Central memory CD8-positive, alpha-beta T cell (primary cell): ENCODE results near the gene ENTR1.

ENCODE experiments used
- ATAC-seq: fragments of 150-1000 bp; cut with Tn5 transposase; replicated peaks from 2 replicates; pipeline ENCODE4 v1.10.0; 2022; ENCODE audit warnings: mild to moderate bottlenecking, moderate FRiP score, moderate number of reproducible peaks; ENCODE audit not compliant: poor library complexity, severe bottlenecking; ENCODE audit errors: extremely low read depth
- DNase-seq, 2 donors: peaks; one replicate each; pipeline ENCODE4 v3.0.0; 2021; ENCODE audit warnings: low spot score in 2 of 2
- H3K27ac Mint-ChIP-seq: one replicate; pipeline ENCODE4 v1.8.0; 2022; ENCODE audit warnings: low read depth, mild to moderate bottlenecking, moderate library complexity, mixed read lengths
- H3K27me3 Mint-ChIP-seq: one replicate; pipeline ENCODE4 v1.8.0; 2022; ENCODE audit warnings: mixed read lengths
- H3K36me3 Mint-ChIP-seq: one replicate; pipeline ENCODE4 v1.8.0; 2022; ENCODE audit warnings: mild to moderate bottlenecking, moderate library complexity, mixed read lengths; ENCODE audit not compliant: insufficient read depth
- H3K4me1 Mint-ChIP-seq: one replicate; pipeline ENCODE4 v1.8.0; 2022; ENCODE audit warnings: mixed read lengths
- H3K4me3 Mint-ChIP-seq: one replicate; pipeline ENCODE4 v1.8.0; 2022; ENCODE audit warnings: mild to moderate bottlenecking, moderate library complexity, mixed read lengths
- H3K9me3 Mint-ChIP-seq: one replicate; pipeline ENCODE4 v1.8.0; 2022; ENCODE audit warnings: mixed read lengths

Gene ENTR1, protein sequence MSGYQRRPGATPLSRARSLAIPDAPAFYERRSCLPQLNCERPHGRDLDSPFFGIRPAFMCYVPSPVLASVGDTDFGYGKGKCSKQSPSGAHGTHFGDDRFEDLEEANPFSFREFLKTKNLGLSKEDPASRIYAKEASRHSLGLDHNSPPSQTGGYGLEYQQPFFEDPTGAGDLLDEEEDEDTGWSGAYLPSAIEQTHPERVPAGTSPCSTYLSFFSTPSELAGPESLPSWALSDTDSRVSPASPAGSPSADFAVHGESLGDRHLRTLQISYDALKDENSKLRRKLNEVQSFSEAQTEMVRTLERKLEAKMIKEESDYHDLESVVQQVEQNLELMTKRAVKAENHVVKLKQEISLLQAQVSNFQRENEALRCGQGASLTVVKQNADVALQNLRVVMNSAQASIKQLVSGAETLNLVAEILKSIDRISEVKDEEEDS

DNA sequence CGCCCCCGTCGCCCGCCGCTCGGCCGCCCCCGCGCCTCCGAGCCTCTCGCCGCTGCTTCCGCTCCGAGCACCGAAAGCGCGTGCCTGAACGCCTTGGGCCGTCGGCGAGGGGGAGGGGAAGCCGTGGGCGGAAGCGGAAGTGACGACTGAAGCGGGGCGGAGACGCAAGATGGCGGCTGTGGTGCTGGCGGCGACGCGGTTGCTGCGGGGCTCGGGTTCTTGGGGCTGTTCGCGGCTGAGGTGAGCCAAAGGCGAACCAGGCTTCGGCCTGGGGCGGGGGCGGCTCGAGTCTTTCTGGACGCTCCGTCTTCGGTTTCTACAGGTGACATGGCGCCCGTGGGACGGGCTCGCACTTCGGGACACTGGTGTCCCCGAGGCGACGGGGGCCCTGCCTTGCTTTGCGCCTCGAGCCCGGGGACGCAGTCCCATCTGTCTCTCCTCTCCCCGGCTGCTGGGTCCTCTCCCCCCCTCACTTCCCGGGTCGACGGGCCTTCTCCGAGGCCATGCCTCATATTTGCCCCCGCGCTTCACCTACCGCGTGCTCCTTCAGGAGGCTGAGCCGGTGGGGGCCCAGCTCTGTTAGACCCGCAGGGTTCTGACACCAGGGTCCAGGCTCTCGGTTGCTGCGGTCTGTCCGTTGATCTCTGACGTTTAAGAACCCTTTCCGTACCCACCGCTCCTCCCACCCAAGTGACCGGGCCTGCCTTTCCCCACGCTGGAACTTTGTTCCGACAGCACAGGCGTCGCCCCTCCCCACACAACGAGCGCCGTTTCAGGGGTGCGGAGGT lies at the start of gene ENTR1, which contains the start of gene PMPCA:
Gene ENTR1, minus strand, starts transcription at position 115 of the 788 bp plus-strand sequence. CDS start 217 bp downstream, outside the sequence.
Gene PMPCA, plus strand, starts transcription at position 159 of the 788 bp plus-strand sequence. Its CDS starts 11 bp downstream, at position 170.
- H3K9me3 Mint-ChIP-seq, result no peaks in the 10 kb centered on the region
- peak within 1 kb of the TSS; percentile 92 for H3K27ac Mint-ChIP-seq
- peaks cover 25% of the 10 kb centered on the region for H3K4me1 Mint-ChIP-seq
- H3K36me3 Mint-ChIP-seq, result peaks cover 37% of the 10 kb centered on the region
- ATAC-seq (peak; percentile 88), DNase-seq (peak; percentile 90 to 93)
- peak within 1 kb of the TSS; percentile 83 for H3K4me3 Mint-ChIP-seq
- no peaks in the 10 kb centered on the region for H3K27me3 Mint-ChIP-seq

- H3K4me3 Mint-ChIP-seq, result no peak overlapping the region
- no peak for DNase-seq
- H3K27ac Mint-ChIP-seq, result no peak overlapping the region
- H3K9me3 Mint-ChIP-seq, result no peaks in the 10 kb centered on the region
- no peaks in the 10 kb centered on the region for H3K4me1 Mint-ChIP-seq
- H3K36me3 Mint-ChIP-seq, result peaks cover 77% of the 10 kb centered on the region
- no peak for ATAC-seq
- no peaks in the 10 kb centered on the region for H3K27me3 Mint-ChIP-seq
Observed at GRCh38 chr9:136459425-136459824, 49.0 kb upstream of the ENTR1 start.

DNA sequence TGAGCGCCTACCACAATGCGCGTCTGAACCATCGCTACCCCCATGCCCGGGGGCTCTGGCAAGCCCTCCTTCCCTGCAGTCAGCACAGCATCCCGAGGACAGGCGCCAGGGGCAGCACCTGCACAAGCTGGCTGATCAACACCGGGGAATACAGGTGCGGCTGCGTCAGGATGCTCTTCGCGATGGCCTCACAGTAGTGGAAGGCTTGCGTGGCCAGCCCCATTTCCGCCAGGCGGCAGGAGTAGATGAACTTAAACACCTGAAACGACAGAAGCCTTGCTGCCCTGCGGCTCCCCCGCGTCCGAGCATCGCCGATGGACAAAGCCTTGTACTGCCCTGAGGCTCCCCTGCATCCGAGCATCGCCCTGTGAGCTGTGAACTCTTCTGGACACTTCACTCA lies 46.9 kb upstream of the ENTR1 start:
- Mint-ChIP-seq H3K27ac (no peak overlapping the region), H3K4me3 (no peak overlapping the region), H3K36me3 (peaks cover 78% of the 10 kb centered on the region), H3K4me1 (no peaks in the 10 kb centered on the region), H3K9me3 (no peaks in the 10 kb centered on the region), H3K27me3 (no peaks in the 10 kb centered on the region)
- ATAC-seq, result no peak
- no peak for DNase-seq

DNA sequence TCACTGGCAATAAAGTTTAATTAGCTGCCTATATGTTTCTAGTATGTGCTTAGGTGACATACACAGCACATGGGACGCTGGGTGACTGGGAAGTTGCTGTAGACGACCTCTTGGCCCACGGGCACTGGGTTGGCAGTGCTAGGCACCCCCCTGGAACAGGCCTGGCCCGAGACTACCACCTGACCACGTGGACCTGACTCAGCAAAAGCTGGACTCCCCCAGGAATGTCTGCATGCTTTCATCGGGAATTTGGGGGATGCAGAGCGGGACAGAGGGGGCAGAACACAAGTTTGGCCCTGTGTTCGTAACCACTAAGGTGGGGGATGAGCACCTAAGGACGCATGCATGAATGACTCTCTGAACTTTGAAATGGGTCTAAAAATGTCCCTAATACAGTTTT lies 45.8 kb upstream of the ENTR1 start:
- Mint-ChIP-seq H3K4me1 (no peaks in the 10 kb centered on the region), H3K4me3 (no peak overlapping the region), H3K27me3 (no peaks in the 10 kb centered on the region), H3K9me3 (no peaks in the 10 kb centered on the region), H3K36me3 (peaks cover 77% of the 10 kb centered on the region), H3K27ac (no peak overlapping the region)
- DNase-seq (no peak), ATAC-seq (no peak)

DNA sequence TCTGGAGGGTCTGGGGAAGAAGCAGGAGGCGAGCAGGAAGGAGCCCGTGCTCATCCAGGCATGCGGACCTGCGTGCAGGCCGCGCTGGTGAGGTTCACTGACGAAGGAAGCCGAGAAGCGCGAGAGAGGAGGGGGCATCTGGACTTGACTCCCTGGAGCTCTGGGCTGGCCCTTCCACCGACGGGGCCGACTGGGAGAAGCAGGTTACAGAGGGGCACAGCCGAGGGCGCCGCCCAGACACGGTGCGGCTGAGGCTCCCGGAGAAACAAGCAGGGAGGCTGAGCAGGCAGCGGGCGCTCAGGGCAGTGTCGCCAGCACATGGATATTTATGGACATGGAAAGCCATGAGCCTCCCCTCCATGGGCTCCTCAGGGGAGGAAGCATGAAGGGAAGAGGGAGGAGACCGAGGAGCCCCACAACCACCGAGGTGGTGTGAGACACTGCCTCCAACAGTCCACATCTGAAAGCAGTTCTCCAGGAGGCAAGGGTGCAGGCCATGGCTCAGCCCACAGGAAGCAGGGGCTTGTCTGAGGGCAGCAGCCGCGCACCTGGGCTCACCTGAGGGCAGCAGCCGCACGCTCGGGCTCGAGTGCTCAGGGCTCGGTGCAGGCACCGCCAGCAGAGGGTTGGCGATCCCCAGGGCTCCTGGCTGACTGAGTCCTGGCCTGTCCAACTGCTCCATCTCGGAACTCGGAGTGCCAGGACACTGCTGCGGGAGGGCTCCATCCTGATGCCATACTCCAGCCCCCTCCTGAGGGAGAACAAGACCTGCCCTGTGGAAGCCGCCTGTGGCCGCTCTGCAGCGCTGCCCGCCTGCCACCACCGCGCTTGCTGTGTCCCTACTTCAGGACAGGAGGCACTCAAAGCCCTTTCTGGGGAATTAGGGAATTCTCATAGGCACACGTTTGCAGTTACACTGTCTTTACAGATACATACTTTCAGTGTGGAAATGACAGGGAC lies 44.9 kb upstream of the ENTR1 start:
- Mint-ChIP-seq H3K9me3 (no peaks in the 10 kb centered on the region), H3K36me3 (peaks cover 75% of the 10 kb centered on the region), H3K27me3 (no peaks in the 10 kb centered on the region), H3K4me3 (no peak overlapping the region), H3K27ac (no peak overlapping the region), H3K4me1 (no peaks in the 10 kb centered on the region)
- no peak for DNase-seq
- ATAC-seq, result no peak

- no peak overlapping the region for H3K4me3 Mint-ChIP-seq
- H3K27ac Mint-ChIP-seq, result no peak overlapping the region
- no peak for DNase-seq
- no peaks in the 10 kb centered on the region for H3K27me3 Mint-ChIP-seq
- H3K36me3 Mint-ChIP-seq, result peaks cover 73% of the 10 kb centered on the region
- no peaks in the 10 kb centered on the region for H3K9me3 Mint-ChIP-seq
- no peaks in the 10 kb centered on the region for H3K4me1 Mint-ChIP-seq
- ATAC-seq, result no peak
Observed at GRCh38 chr9:136454026-136454796, 43.8 kb upstream of the ENTR1 start.

- DNase-seq, result no peak
- Mint-ChIP-seq H3K27ac (no peak overlapping the region), H3K36me3 (peaks cover 68% of the 10 kb centered on the region), H3K4me1 (no peaks in the 10 kb centered on the region), H3K27me3 (no peaks in the 10 kb centered on the region), H3K4me3 (no peak overlapping the region), H3K9me3 (no peaks in the 10 kb centered on the region)
- ATAC-seq, result no peak
Observed at GRCh38 chr9:136453326-136453725, 42.9 kb upstream of the ENTR1 start.

DNA sequence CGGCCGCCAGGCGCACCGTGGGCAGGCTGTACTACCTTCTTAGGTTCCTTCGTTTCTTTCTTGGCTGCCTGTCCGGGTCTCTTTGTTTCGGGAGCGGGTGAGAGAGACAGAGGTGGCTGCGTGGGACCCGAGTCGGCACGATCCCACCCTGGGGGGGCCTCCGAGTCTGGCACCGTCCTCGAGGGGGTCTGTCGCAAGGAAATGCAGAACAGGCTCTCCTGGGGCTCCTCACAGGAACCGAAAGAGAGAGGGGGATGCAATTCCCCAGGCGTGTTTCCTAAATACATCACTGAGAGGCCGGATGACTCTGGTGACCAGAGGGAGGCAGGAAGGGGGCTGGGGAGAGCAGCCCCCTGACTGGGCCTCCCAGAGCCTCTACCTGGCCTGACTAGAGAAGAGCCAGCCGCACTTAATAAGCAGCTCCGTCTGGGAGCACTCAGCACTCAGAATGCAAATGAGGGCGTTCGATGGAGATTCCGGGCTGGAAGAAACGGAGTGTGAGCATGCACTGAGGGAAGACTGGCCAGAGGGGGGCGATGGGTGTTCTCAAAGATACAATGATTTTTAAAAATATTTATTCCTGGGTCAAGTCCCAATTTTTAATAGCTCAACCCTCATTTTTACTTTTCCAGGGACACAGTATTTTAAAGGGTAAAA lies 40.9 kb upstream of the ENTR1 start:
- no peaks in the 10 kb centered on the region for H3K9me3 Mint-ChIP-seq
- DNase-seq (no peak), ATAC-seq (no peak)
- H3K4me3 Mint-ChIP-seq, result no peak overlapping the region
- peaks cover 5% of the 10 kb centered on the region for H3K4me1 Mint-ChIP-seq
- H3K36me3 Mint-ChIP-seq, result peaks cover 67% of the 10 kb centered on the region
- H3K27ac Mint-ChIP-seq, result no peak overlapping the region
- no peaks in the 10 kb centered on the region for H3K27me3 Mint-ChIP-seq

DNA sequence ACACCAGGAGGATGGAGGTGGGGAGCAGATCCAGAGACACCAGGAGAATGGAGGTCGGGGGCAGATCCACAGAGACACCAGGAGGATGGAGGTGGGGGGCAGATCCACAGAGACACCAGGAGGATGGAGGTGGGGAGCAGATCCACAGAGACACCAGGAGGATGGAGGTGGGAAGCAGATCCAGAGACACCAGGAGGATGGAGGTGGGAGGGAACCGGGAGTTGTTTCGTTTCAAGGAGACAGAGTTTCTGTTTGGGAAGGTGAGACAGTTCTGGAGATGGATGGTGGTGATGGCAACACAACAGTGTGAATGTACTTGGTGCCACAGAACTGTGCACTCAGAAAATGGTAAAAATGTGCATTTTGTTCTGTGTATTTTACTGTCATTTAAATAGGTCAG lies 38.2 kb upstream of the ENTR1 start:
- DNase-seq (no peak), ATAC-seq (no peak)
- Mint-ChIP-seq H3K27me3 (no peaks in the 10 kb centered on the region), H3K9me3 (no peaks in the 10 kb centered on the region), H3K4me3 (no peak overlapping the region), H3K4me1 (peaks cover 5% of the 10 kb centered on the region), H3K27ac (peak overlapping the region; percentile 41), H3K36me3 (peaks cover 76% of the 10 kb centered on the region)

DNA sequence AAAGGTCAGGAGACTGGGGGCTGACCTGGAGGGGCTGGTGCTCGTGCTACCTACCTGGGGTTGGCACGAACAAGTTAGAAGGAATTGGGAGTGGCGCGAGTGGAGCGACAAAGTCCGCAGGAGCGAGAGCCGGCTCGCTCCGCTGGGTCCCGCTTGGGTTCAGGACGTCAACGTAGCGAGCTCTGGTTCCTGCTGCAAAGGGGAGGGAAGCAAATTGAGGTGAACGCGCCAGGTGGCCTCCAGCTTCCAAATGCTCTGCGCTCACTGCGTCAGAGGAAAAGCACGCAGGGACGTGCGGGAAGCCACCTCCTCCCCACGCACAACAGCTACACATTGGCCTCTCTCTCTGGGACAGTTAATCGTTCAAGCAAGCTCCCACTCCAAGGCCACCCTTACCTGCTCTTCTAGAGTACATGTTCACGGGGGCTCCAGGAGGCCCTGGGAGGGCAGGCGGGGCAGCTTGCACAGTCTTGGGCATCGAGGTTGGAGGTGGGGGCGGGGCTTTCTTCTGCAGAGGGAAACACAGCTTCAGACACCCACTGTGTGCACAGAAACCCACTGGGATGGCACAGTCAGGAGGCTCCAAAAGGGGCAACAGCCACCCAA lies 36.9 kb upstream of the ENTR1 start:
- Mint-ChIP-seq H3K4me1 (peaks cover 5% of the 10 kb centered on the region), H3K4me3 (no peak overlapping the region), H3K9me3 (no peaks in the 10 kb centered on the region), H3K36me3 (peaks cover 69% of the 10 kb centered on the region), H3K27me3 (no peaks in the 10 kb centered on the region), H3K27ac (no peak overlapping the region)
- ATAC-seq, result no peak
- DNase-seq, result no peak

- no peak for DNase-seq
- Mint-ChIP-seq H3K4me3 (no peak overlapping the region), H3K36me3 (peaks cover 66% of the 10 kb centered on the region), H3K9me3 (no peaks in the 10 kb centered on the region), H3K27me3 (no peaks in the 10 kb centered on the region), H3K27ac (no peak overlapping the region), H3K4me1 (peaks cover 5% of the 10 kb centered on the region)
- ATAC-seq, result no peak
Observed at GRCh38 chr9:136445799-136446198, 35.4 kb upstream of the ENTR1 start.
